ENCODE measurements around the gene LGR6. TPM values are rescaled to one million over a fixed set of nuclear protein-coding genes. Genes with fewer than 3 reads are reported as not detected.
A peak's percentile ranks its signal among the peaks of the same experiment; 100 is the strongest.

Gene LGR6
- polyA plus RNA-seq, 3 donors: not detected

- Histone ChIP-seq H3K79me2 (ENCODE audit: insufficient read depth, low read length) (peaks cover 52% of the 10 kb centered on the region), H2AFZ (ENCODE audit: insufficient read depth, low read depth, low read length, poor library complexity, severe bottlenecking) (peak overlapping the region; percentile 76)
Observed at GRCh38 chr1:202162047-202162417, 31.6 kb upstream of the LGR6 start.

DNA sequence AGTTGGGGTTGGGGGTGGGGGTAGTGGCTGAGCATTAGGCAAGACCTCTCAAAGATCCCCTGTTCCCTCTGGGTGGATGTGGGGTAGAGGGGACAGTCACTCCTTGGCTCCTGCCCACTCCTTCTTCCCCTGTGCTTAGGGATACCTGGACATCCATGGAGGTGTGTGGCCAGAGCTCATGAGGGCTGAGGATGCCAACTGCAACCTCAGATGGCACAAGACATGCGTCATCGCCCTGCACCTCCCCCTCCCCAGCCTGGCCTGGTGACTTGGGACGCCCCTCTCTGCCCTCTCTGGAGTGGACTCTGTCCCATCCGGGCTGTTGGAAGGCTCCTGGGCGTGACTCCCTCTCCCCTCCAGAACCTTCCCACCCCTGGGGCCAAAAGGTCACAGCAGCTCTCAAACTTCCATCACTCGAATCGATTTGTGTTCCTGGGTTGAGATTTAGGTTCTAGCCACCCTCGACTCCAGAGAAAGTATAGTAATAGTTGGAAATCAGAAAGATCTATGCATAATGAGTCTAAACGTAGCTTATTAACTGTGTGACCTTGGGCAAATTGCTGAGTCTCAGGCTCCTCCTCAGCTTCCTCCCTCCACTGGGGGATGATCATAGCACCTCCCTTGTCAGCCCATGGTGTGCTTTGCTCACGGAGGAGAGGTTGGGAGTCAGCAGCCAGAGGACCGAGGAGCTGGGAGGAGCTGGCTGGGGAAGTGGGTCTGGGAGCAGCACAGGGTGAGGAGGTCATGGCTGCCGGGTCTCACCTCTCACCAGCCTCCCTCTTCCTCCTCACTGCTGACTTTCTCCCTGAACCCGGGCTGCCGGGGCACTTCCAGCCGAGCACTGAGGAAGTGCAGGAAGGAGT lies 30.9 kb upstream of the LGR6 start:
- H3K4me1 ChIP-seq (ENCODE audit: control insufficient read depth in 1 of 2, insufficient read depth in 2 of 2, low read length in 2 of 2): peaks cover 46 to 57% of the 10 kb centered on the region in 2 donors

More at GRCh38 chr1:202162047-202162417, 31.6 kb upstream of the LGR6 start:
- Mint-ChIP-seq H3K27ac (peak overlapping the region in 5 of 7 donors; percentile 13 to 84 (median 50)), H3K4me1 (peaks cover 67% of the 10 kb centered on the region), H3K27me3 (ENCODE audit: low read depth in 3 of 3) (peaks cover 2 to 5% (median 4%) of the 10 kb centered on the region in 3 donors), H3K36me3 (peaks cover 5 to 8% of the 10 kb centered on the region in 2 donors), H3K9me3 (no peaks in the 10 kb centered on the region), H3K4me3 (peak overlapping the region; percentile 39 to 96)
- intact Hi-C loops (cut with micrococcal nuclease): loop anchor here in 1 of 2 donors (1.0 kb wide), 1 partner anchor 19 kb away; no protein-coding TSS in a partner anchor
- Histone ChIP-seq H3K9ac (ENCODE audit: insufficient read depth, low read length, poor library complexity, severe bottlenecking) (peak overlapping the region; percentile 80), H4K20me1 (ENCODE audit: insufficient read depth, low read length) (no peaks in the 10 kb centered on the region), H3K27ac (ENCODE audit: low read depth in 1 of 2, low read length in 2 of 2) (peak overlapping the region in 1 of 2 donors; percentile 94), H3K27me3 (ENCODE audit: control insufficient read depth in 2 of 2, insufficient read depth in 2 of 2, low read length in 2 of 2) (no peaks in the 10 kb centered on the region), H3K9me3 (replicated peaks in 1 of 2; ENCODE audit: control insufficient read depth in 1 of 2, insufficient read depth in 1 of 2, low read length in 2 of 2) (no peaks in the 10 kb centered on the region), H3K4me2 (replicated peaks; ENCODE audit: extremely low read depth, low read length, poor library complexity, severe bottlenecking) (peak overlapping the region; percentile 96), H3K4me1 (ENCODE audit: control insufficient read depth in 1 of 2, insufficient read depth in 2 of 2, low read length in 2 of 2) (peaks cover 46 to 57% of the 10 kb centered on the region in 2 donors), H3K4me3 (replicated peaks in 1 of 3; ENCODE audit: low read depth in 2 of 3, low read length in 3 of 3) (peak overlapping the region in 2 of 3 experiments; percentile 1 to 82), H3K36me3 (replicated peaks in 1 of 2; ENCODE audit: control insufficient read depth in 1 of 2, insufficient read depth in 2 of 2, low read length in 2 of 2) (peaks cover 0 to under 1% of the 10 kb centered on the region in 2 donors)
- no CpG with 5 or more reads among the region's 4 CpGs for WGBS (ENCODE audit: insufficient coverage)
- TF ChIP-seq, protein P1, sequence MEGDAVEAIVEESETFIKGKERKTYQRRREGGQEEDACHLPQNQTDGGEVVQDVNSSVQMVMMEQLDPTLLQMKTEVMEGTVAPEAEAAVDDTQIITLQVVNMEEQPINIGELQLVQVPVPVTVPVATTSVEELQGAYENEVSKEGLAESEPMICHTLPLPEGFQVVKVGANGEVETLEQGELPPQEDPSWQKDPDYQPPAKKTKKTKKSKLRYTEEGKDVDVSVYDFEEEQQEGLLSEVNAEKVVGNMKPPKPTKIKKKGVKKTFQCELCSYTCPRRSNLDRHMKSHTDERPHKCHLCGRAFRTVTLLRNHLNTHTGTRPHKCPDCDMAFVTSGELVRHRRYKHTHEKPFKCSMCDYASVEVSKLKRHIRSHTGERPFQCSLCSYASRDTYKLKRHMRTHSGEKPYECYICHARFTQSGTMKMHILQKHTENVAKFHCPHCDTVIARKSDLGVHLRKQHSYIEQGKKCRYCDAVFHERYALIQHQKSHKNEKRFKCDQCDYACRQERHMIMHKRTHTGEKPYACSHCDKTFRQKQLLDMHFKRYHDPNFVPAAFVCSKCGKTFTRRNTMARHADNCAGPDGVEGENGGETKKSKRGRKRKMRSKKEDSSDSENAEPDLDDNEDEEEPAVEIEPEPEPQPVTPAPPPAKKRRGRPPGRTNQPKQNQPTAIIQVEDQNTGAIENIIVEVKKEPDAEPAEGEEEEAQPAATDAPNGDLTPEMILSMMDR (IDR thresholded peaks at IDR 0.05): no peak
- peak in 1 of 3 donors; percentile 28 for DNase-seq

More for the DNA sequence above, 30.9 kb upstream of the LGR6 start:
- Mint-ChIP-seq H3K36me3 (peaks cover 2% of the 10 kb centered on the region in 2 donors), H3K27me3 (ENCODE audit: low read depth in 3 of 3) (peaks cover 4 to 9% (median 6%) of the 10 kb centered on the region in 3 donors), H3K27ac (peak overlapping the region in 5 of 7 donors; percentile 35 to 84 (median 57)), H3K9me3 (no peaks in the 10 kb centered on the region), H3K4me3 (peak overlapping the region; percentile 34 to 96), H3K4me1 (peaks cover 63% of the 10 kb centered on the region)
- Histone ChIP-seq H4K20me1 (ENCODE audit: insufficient read depth, low read length) (no peaks in the 10 kb centered on the region), H3K4me2 (replicated peaks; ENCODE audit: extremely low read depth, low read length, poor library complexity, severe bottlenecking) (peak overlapping the region; percentile 96), H3K36me3 (replicated peaks in 1 of 2; ENCODE audit: control insufficient read depth in 1 of 2, insufficient read depth in 2 of 2, low read length in 2 of 2) (no peaks in the 10 kb centered on the region), H3K9me3 (replicated peaks in 1 of 2; ENCODE audit: control insufficient read depth in 1 of 2, insufficient read depth in 1 of 2, low read length in 2 of 2) (no peaks in the 10 kb centered on the region), H3K4me3 (replicated peaks in 1 of 3; ENCODE audit: low read depth in 2 of 3, low read length in 3 of 3) (peak overlapping the region in 1 of 3 experiments; percentile 82), H2AFZ (ENCODE audit: insufficient read depth, low read depth, low read length, poor library complexity, severe bottlenecking) (peak overlapping the region; percentile 76), H3K27me3 (ENCODE audit: control insufficient read depth in 2 of 2, insufficient read depth in 2 of 2, low read length in 2 of 2) (no peaks in the 10 kb centered on the region), H3K27ac (ENCODE audit: low read depth in 1 of 2, low read length in 2 of 2) (peak overlapping the region in 1 of 2 donors; percentile 94), H3K9ac (ENCODE audit: insufficient read depth, low read length, poor library complexity, severe bottlenecking) (peak overlapping the region; percentile 80), H3K79me2 (ENCODE audit: insufficient read depth, low read length) (peaks cover 47% of the 10 kb centered on the region)
- WGBS (ENCODE audit: insufficient coverage): 15% methylated on average over 8 of the region's 15 CpGs
- DNase-seq: peak; percentile 36 to 51 (median 46)
- intact Hi-C loops (cut with micrococcal nuclease): loop anchor here in 1 of 2 donors (1.0 kb wide), 1 partner anchor 19 kb away; no protein-coding TSS in a partner anchor
- TF ChIP-seq, protein P1 (IDR thresholded peaks at IDR 0.05): no peak
